GM18951 (cell line): ENCODE measurements around the gene CDC42SE1.

Experiments
- POLR2A ChIP-seq: IDR thresholded peaks from 4 replicates; pipeline ENCODE4 v1.6.1; 2011; ENCODE audit warnings: mild to moderate bottlenecking; ENCODE audit not compliant: insufficient read length, insufficient read depth; ENCODE audit errors: extremely low read depth
- in situ Hi-C: fragments of 300-500 bp; cut with MboI; formaldehyde crosslinking; loops from one replicate; pipeline ENCODE4 v1.12.0; 2022; ENCODE audit warnings: low sequenced_read_pairs, mixed read lengths, inconsistent platforms; ENCODE audit not compliant: unreplicated experiment

The CDC42SE1 gene

GRCh38 chr1:151009674-151010345 is 49.6 kb downstream of the CDC42SE1 start:
- in situ Hi-C loops: no loop called here
- no peak for TF ChIP-seq POLR2A

- in situ Hi-C loops: no loop called here
- no peak for TF ChIP-seq POLR2A
These were observed 50.2 kb downstream of the CDC42SE1 start for GRCh38 chr1:151009206-151009587.

GRCh38 chr1:151008244-151009205 is 50.9 kb downstream of the CDC42SE1 start, which contains the start of gene PRUNE1:
Gene PRUNE1, plus strand, starts transcription at chr1:151008449. Its CDS starts 184 bp downstream, at chr1:151008633.
- TF ChIP-seq POLR2A: peak; percentile 67
- in situ Hi-C loops: no loop called here

- in situ Hi-C loops: no loop called here
- no peak for TF ChIP-seq POLR2A
These were observed 51.6 kb downstream of the CDC42SE1 start for GRCh38 chr1:151007853-151008243.

- in situ Hi-C loops: no loop called here
- TF ChIP-seq POLR2A: peak; percentile 44
These were observed 52.9 kb downstream of the CDC42SE1 start, which contains the start of gene MINDY1 for GRCh38 chr1:151006327-151007052. Gene MINDY1, minus strand, starts transcription at chr1:151006902. Its CDS starts 4,285 bp downstream, at chr1:151002617.

- in situ Hi-C loops: no loop called here
- TF ChIP-seq POLR2A: no peak
These were observed 53.6 kb downstream of the CDC42SE1 start for GRCh38 chr1:151005729-151006319.

GRCh38 chr1:151003180-151003579 is 56.2 kb downstream of the CDC42SE1 start:
- TF ChIP-seq POLR2A: no peak
- in situ Hi-C loops: no loop called here

- no peak for TF ChIP-seq POLR2A
- in situ Hi-C loops: no loop called here
These were observed 56.8 kb downstream of the CDC42SE1 start for GRCh38 chr1:151002611-151003010.

GRCh38 chr1:151002051-151002450 is 57.4 kb downstream of the CDC42SE1 start:
- in situ Hi-C loops: no loop called here
- TF ChIP-seq POLR2A: no peak

GRCh38 chr1:151001602-151002001 is 57.8 kb downstream of the CDC42SE1 start:
- no peak for TF ChIP-seq POLR2A
- in situ Hi-C loops: no loop called here
